Measurements from ENCODE around the gene CCNG1.
"Not testable (repeated sequence)": the region's sequence is repeated elsewhere in the genome, so short reads cannot be mapped to it uniquely, and the experiment has no call there.

CCNG1 gene

DNA sequence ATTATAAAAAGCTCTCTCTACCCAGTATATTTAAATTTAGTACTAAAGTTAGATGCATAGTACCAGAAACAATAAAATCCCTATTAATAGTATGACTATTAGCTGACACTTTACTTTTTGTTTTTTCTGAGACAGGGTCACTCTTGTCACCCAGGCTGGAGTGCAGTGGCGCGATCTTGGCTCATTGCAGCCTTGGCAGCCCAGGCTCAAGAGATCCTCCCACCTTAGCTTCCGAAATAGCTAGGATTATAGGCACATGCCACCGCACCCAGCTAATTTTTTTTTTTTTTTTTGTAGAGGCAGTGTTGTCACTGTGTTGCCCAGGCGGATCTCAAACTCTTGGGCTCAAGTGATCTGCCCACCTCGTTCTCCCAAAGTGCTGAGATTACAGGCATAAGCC, 8.0 kb downstream of the CCNG1 start:
- no peak for DNase-seq

GRCh38 chr5:163447191-163447590, 9.8 kb downstream of the CCNG1 start:
- DNase-seq, result no peak

GRCh38 chr5:163447875-163448274, 10.5 kb downstream of the CCNG1 start:
- DNase-seq, result no peak

DNA sequence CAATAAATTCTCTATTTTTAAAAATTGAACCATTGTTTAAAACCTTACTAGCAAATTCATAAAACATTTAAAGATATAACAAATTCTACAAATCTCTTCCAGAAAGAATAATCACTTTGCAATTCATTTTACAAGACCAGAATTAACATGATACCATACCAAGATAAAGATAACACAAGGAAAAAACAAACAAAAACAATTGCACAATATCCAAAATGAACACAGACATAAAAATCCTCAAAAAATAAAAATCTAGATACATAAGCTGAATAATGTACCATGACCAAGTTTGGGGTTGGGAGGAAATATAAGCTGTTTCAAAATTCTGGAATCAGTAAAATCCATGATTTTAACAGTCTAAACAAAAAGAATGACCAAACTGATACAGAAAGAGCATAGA, 11.1 kb downstream of the CCNG1 start:
- DNase-seq, result no peak

DNA sequence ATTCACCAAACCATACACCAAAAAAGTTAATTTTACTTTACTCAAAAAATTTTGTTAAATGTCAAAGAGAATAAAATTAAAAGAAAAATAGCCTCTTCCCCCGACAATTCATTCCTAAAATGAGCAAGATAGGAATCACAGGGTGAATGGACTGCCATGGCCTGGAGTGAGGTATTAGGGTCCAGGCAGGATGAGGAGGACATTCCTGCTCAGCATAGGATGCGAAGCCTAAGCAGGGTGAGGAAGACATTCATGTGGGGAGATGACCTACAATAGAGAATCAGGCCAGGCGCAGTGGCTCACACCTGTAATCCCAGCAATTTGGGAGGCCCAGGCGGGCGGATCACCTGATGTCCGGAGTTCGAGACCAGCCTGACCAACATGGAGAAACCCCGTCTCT, 14.1 kb downstream of the CCNG1 start:
- DNase-seq, result no peak

DNA sequence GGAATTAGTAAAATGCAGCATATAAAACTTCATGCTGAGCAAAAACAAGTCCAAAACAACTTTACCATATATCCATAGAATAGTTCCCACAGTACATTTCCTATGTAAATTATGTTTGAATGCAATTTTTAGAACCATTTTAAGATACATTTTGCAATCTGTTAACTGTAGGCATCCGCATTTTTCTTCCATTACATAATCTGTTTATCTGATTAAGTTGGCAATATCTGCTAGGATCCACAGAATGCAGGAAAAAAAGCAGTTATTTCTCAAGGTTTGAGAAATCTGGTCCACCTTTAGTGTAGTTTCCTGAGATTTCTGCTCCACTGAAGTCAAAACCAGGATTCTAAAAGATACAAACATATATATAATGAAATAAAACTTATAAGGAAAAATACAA, 16.3 kb downstream of the CCNG1 start:
- DNase-seq, result no peak

DNA sequence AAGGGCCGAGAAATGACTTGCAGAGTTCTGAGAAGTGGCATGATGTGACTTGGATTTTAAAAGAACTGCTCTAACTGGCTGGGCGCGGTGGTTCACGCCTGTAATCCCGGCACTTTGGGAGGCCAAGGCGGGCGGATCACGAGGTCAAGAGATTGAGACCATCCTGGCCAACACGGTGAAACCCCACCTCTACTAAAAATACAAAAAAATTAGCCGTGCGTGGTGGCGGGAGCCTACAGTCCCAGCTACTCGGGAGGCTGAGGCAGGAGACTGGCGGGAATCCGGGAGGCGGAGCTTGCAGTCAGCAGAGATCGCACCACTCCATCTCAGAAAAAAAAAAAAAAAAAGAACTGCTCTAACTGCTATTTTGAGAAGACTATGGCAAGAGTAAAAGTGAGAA, 18.0 kb downstream of the CCNG1 start:
- DNase-seq, result not testable (repeated sequence)

- no peak for DNase-seq
Observed at GRCh38 chr5:163456029-163456589, 18.7 kb downstream of the CCNG1 start.

GRCh38 chr5:163456840-163457239, 19.4 kb downstream of the CCNG1 start:
- DNase-seq, result no peak

DNA sequence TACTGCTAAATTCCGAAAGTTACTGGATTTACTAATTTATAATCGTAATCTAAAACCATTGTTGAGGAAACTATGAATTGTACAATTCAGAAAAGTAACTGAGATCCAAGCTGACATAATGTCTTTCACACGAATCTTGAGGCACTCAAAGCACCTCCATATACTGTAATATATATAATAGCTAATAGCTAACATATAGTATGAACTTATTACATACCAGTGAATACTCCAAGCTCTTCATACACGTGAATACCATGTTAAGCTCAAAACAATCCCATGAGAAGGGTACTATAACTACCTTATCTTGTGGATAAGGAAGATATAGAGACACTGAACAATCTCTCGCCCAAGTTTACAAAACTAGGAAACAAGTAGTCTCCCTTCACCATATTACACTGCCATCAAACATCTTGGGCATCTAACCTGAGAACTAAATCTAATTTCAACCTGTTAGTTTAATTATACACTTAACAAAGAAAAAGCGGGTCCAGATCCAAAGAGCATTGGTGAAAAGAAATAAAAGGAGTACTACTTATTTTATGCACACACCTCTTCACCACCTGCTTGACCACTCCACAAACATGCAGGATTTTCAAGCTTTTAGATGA, 21.5 kb downstream of the CCNG1 start:
- DNase-seq, result no peak

- DNase-seq, result no peak
Observed at GRCh38 chr5:163459462-163459818, 22.0 kb downstream of the CCNG1 start.

GRCh38 chr5:163459819-163460561, 22.6 kb downstream of the CCNG1 start, which contains the start of gene NUDCD2:
Gene NUDCD2 (minus strand): TSS chr5:163460102. CDS start chr5:163460050, 52 bp downstream.
- peak; percentile 89 to 93 for DNase-seq

- DNase-seq, result peak in 1 of 2 experiments; percentile 26
Observed at GRCh38 chr5:163460562-163461171, 23.3 kb downstream of the CCNG1 start, which contains the start of gene HMMR. Gene HMMR (plus strand): TSS chr5:163460632. CDS start chr5:163460693, 61 bp downstream.

GRCh38 chr5:163463063-163463435, 25.7 kb downstream of the CCNG1 start:
- DNase-seq, result no peak

DNA sequence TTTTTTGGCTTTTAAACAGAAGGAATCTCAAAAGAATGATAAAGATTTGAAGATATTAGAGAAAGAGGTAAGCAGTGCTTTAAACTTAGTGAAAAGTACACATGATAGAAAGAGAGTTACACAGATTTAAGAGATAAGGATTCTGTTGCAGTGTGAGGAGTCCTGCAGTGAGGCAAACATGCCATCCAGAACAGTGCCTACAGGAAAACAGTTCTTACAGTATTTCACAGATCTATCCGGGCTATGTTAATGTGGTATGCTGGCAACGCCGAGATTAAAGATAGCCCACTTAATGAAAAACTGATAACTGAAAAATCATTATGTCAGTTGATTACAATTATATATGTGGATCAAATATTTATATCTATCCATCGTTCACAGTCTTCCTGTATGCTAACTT, 30.3 kb downstream of the CCNG1 start:
- DNase-seq, result no peak

- no peak for DNase-seq
Observed at GRCh38 chr5:163473635-163474243, 36.3 kb downstream of the CCNG1 start.

GRCh38 chr5:163475411-163475810, 38.0 kb downstream of the CCNG1 start:
- DNase-seq, result no peak

DNA sequence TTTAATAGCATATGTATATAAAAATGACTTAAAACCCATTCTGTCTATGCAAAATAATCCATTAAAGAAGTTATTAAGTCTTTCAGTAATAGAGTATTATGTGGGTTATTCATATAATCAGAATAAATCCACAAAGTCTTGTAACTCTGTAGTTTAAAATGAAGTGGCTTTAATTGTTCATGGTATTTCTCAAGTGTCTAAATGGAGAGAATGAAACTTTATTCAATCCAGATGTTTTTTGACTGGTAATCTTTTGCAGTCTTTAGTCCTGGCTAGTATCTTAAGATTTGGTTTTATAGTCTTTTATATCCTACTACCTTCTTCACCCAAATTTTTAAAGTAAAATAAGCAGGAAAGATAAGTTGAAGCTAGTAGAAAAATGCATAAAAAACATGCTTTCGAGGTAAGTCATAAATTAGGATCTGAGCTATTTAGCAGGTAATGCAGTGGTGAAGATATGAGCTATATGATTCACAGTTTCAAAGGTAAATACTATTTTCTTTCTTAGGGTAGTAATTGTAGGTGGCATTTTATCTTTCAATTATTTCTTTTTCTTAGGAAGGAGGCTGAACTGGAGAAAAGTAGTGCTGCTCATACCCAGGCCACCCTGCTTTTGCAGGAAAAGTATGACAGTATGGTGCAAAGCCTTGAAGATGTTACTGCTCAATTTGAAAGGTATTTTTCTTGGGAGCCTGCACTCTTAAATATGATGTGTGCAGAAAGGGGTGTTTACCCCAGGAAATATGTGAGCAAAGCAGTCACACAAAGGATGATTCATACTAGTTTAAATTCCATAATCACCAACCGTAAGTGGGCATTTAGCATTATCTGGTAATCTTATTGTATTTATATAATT, 41.0 kb downstream of the CCNG1 start:
- no peak for DNase-seq

GRCh38 chr5:163478982-163479271, 41.5 kb downstream of the CCNG1 start:
- no peak for DNase-seq

- DNase-seq, result no peak
Observed at GRCh38 chr5:163489055-163489744, 51.8 kb downstream of the CCNG1 start.

GRCh38 chr5:163489745-163490075, 52.3 kb downstream of the CCNG1 start:
- no peak for DNase-seq
